DMS114 treated with DMSO at 0.1 percent for 48 hours (cell line): ENCODE results near the gene UPF3A.
"Not testable (repeated sequence)": the region's sequence is repeated elsewhere in the genome, so short reads cannot be mapped to it uniquely, and the experiment has no call there.

Experiments used
- DNase-seq: peaks from one replicate; lab custom pipeline; 2025; ENCODE audit not compliant: unreplicated experiment; lab: John Stamatoyannopoulos, UW

The UPF3A gene

DNA sequence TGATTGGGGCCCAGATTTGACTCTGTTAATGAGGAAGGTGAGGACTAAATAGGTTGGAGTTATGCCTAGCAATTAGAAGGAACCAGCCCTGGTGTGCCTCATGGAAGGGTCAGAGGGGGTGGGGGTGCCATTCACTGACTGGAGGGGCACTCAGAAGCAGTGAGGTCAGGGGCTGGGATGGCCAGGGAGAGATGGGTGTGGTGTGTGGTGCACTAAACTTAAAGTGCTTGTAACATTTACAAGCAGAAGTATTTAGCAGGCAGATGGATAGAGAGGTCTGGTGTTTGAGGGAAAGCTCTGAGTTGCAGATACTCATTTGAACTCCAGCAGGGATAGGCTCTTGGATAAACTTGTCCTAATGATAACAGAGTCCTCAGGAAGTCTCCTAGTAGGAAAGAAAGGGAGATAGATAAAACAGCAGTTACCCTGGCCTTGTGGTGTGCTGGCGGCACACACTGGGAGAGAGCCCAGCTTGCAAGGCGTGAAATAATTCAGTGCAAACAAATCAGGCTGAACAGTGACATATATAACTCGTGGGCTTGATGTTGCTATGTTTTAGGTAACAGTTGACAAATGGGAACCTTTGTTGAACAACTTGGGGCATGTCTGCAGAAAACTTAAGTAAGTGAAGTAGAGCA, 20.0 kb upstream of the UPF3A start:
- no peak for DNase-seq

DNA sequence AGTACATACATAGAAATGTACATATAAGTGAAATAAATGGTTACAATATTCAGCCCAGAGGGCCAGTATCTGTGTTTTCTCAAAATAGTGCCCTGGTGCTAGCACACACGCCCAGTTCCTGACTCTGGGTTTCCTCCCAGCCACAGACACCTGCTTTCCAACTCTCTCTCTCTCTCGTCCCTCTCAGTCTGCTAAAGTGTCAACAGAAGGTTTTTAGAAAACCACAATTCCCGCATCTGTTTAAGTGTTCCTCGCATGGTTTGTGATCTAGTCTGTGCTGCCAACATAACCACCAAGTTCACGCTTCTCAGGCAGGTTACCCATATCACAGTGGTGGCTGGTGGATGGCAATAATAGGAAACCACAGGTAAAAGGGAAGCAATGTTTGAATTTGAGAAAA, 17.8 kb upstream of the UPF3A start:
- DNase-seq, result no peak

DNA sequence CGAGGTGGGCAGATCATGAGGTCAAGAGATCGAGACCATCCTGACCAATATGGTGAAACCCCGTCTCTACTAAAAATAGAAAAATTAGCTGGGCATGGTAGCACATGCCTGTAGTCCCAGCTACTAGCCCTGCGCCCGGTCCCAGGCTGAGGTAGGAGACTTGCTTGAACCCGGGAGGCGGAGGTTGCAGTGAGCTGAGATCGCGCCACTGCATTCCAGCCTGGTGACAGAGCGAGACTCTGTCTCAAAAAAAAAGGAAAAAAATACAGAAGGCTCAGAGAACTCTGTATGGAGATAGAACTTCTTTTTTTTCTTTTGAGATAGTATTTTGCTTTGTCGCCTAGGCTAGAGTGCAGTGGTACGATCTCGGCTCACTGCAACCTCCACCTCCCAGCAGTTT, 17.1 kb upstream of the UPF3A start:
- not testable (repeated sequence) for DNase-seq

DNA sequence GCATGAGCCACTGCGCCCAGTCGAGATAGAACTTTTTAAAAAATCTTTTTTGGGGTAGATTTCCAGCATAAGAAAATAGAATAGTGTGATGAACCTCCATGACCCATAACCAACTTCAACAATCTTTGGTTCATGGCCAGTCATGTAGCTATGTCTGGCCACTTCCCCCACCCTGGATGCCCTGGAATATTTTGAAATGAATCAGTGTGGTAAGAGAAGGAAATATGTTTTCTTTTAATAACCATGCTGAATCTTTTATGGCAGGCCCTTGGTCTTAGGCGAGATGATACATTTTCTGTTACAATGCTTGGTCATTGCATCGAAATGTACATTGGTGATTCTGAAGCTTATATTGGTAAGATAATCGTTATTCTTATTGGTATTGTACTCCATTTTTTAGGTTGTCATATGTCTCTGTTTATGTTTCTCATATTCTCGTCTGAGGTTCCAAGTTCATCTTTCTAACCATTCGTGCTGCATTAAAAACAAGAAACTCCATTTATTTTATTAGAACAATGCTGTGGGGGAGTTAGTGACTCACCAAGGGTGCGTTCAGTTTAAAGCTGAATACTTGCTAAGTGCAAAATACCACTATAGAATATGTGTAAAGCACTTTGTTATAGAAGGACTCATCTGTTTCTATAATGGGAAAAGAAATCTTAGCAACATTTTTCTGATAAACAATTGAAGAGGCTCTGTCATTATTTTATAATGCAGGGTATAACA, 16.4 kb upstream of the UPF3A start:
- no peak for DNase-seq

DNA sequence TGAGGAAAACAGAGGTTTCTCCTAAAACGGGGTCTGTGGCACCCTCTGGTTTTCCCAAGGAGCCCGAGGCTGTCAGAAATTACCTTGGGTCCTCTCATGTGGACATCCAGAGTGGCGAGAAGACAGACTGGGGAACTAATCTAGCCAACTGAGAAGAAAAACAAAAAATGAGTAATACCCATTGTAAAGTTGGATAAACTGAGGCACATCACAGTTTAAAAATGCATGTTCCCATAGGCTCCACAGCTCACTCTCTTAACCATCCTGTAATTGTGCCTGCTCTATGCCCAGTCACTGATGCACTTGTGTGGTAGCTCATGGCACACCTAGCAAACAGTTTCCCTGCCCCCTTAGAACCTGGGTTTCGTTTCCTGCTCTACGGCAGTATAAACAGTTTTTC, 15.2 kb upstream of the UPF3A start:
- DNase-seq, result no peak

DNA sequence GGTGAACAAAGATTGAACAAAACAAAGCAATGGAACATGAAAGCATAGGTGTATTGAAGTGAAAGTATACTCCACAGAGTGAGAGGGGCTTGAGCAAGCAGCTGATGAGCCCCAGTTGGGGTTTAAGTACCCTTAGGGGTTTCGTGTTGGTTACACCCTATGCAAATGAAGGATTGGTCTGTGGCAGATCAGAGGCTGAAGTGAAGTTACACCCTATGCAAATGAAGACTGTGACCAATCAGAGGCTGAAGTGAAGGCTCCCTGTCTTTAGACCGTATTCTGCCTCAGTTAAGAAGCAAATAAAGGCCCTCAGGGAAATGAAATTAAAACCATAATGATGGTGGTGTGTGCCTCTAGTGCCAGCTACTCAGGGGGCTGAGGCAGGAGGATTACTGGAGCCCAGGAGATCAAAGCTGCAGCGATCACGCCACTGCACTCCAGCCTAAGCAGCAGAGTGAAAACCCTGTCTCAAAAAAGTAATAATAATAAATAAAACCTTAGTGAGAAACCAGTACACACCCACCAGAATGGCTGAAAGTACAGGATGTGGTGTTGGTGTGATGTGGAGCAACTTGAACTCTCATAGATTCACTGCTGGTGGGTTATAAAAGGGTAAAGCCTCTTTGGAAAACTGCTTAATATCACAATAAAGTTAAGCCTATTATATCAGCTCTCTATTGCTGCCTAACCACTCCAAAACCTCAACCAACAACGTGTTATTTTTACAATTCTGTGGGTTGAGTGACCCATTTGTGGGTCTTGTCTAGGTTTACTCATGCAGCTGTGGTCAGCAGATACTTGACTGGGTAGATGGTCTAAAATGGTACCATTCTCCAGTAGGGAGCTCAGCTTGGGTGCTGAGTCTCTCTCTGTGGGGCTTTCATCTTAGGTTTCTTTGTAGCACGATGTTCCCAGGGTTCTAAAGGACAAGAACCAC, 12.8 kb upstream of the UPF3A start:
- DNase-seq, result no peak

DNA sequence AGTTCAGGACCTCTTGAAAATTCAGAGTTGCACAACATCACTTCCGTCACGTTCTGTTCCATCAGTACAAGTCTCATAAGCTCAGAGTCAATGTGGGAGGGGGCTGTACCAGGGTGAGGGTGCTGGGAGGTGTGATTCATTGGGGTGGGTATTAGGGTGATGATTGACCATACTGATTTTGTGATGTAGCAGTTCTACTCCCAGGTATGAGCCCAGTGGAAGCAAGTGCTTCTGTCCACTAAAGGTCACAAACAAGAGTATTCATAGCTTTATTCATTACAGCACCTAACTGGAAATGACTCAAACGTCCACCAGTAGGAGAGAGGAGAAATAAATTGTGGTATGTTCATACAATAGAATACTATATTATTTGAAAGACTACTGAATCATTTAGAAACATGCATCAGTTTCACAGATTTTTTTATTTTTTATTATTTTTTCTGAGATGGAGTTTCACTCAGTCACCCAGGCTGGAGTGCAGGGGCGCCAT, 12.1 kb upstream of the UPF3A start:
- DNase-seq, result no peak

DNA sequence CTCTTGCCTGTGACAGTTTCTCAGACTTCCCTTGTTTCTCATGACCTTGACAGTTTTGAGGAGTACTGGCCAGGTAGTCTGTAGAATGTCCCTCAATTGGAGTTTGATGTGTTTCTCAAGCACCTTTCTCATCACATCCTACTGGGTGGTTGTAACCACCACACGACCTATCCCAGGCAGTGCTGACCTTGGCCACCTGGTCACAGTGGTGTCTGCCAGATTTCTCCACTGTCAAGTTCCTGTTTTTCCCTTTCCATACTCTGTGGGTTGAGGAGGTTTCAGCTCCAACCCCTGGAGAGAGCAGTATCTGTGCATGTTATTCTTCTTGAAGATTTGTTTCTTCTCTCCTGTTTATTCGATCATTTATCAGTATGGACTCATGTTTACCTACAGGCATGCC, 8.4 kb upstream of the UPF3A start:
- DNase-seq, result no peak

DNA sequence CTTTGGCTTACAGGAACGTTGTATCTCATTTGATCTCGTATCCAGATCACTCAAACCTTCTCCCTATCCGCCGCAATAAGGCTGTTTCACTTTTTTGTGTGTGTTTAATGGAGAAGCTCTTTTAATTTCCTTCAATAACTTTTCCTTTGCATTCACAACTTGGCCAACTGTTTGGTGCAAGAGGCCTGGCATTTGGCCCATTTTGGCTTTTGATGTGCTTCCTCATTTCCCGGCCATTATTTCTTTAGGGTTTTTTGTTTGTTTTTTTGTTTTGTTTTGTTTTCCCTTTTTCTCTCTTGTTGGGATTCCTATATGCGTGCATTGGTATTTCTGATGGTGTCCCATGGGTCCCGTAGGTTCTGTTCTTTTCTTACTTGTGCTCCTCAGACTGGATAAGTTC, 6.1 kb upstream of the UPF3A start:
- no peak for DNase-seq

DNA sequence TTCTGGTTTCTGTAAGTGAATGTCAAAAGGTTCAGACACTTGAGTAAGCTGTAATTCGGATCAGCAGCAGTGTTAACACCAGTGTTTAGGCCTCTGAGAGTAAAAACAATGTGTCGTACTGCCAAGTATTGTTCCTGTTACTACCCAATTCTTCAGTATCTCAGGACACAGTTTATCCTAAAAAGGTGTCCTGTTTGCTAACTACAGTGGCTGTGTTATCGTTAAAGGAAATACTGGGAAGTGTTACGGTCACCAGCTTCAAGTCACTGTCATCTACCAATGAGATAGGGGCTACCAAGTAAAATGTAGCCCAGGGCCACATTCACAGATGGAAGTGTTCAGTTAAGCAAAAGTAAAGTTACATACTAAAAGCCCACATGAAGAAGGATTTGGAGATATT, 2.3 kb upstream of the UPF3A start:
- no peak for DNase-seq

DNA sequence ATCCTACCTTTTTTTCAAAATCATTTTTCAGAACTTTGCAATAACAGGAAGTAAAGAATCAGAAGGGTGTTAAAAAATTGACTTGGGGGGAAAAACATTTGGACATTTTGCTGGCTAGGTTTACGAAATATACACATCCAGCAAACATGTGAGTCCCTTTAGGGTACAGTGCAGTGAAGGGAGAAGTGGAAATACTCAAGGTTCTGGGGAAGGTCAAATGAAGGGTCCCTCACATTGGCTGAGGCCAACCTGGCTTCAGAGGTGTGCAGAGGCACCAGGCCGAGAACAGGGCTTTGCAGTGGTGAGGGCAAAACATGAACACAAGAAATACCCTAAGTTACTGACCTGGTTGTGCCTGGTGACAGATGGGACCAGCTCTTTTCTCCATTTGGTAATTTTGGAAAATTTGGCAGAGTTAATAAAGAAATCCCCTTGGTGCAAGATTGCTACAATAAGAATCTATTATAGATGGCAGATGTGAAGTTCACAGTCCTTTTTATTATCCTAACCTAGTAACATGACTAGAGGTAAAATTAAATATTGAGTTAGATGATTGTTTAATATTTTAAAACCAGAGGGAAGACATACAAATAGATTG, 1.5 kb upstream of the UPF3A start:
- no peak for DNase-seq

DNA sequence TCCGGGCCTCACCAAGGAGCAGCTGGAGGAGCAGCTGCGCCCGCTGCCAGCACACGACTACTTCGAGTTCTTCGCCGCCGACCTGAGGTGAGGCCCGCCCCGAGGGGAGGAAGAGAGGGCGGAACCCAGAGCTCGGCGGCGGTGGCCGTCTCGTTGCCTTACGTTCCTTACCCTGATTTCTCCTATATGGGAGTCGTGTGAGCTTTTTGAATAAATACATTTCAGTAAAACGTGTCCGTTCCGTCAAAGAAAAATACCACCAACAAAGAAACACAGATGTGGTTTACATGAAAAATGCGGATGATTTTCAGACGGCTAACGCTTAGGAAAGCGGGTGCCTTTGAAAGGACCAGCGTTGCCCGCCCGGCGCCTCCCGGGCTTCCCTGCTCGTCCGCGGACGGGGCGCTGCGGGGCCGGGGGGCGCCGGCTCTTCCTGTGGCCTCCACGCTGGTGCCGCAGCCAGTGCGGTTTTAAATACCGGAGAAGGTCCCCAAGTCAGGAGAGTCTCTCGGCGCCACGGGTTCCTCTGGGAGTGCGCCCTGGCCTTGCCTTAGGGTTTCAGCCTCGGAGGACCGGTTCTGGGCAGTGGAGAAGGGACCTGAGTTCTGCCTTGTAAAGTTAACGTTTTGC, 755 bp downstream of the UPF3A start:
- peak; percentile 27 for DNase-seq

DNA sequence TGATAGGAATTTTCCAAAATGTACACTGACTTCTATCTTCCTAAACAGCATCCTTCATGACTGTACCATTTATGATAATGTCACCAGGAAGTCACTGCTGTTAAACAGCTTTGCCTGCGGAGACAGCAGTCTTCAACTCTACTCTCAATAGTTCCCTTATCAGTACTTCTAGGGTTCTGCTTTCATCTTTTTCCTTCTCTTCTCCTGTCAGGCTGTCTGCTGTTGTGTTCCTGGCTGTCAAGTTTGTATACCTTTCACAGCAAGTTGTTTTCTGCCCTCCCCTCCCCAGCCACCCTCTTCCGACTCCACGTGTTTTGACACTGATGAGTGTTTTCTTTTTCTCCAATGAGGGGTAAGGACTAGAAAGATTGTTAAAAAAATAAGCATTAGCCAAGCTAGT, 2.2 kb downstream of the UPF3A start:
- no peak for DNase-seq

DNA sequence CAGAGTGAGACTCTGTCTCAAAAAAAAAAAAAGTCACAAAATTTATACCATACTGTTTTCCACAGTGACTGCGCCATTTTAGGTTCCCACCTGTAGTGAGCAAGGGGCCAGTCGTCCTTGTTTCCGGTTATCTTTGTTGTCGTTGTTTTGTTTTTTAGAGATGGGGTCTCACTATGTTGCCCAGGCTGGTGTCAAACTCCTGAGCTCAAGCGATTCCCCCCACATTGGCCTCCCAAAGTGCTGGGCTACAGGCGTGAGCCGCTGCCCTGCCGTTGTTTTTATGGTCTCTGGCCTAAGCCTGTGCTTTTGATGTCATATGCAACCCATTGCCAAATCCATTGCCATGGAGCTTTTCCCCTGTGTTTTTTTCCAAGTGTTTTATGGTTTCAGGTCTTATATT, 3.3 kb downstream of the UPF3A start:
- no peak for DNase-seq

DNA sequence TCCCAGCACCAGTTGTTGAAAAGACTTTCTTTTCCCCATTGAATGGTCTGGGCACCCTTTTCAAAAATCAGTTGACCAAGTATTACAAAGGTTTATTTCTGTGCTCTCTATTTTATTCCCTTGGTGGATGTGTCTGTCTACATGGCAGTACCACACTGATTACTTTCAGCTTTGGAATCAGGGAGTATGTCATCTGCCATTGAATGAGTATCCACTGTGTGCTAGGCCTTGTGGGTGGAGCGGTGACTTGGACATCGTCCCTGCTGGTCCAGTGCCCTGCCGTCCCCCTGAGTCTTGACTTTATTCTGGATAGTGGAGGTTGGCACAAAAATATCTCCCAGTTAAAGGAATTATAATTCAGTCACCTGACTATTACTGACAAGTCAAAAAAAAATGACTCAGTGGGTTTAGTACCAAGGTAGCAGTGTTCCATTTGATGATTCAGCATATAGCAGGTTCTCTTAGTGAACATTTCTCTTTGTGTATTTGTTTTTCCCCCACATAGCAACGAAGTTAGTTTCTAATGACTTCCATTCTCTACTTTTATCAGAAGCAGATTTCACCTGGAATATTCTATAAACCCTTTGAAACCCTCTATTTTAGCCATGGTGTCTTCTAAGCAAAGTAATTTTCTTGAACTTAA, 3.9 kb downstream of the UPF3A start:
- DNase-seq, result no peak

DNA sequence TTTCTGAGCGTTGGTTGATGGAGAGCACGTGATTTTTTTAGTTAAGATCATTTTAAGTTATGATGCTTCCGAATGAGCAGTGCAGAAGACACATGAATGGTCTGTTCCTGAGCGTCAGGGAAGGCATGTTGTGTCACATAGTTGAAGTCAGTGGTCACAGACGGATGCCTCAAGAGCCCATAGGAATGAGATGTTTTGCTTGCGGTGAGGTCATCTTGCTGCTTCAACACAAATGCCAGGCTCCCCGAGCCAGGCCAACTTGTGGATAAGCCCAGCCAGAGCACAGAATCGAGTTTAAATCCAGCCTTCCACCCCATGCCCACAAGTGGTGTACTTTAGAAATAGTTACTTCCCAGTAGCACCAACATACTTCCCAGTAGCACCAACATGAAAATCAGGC, 5.4 kb downstream of the UPF3A start:
- DNase-seq, result no peak

DNA sequence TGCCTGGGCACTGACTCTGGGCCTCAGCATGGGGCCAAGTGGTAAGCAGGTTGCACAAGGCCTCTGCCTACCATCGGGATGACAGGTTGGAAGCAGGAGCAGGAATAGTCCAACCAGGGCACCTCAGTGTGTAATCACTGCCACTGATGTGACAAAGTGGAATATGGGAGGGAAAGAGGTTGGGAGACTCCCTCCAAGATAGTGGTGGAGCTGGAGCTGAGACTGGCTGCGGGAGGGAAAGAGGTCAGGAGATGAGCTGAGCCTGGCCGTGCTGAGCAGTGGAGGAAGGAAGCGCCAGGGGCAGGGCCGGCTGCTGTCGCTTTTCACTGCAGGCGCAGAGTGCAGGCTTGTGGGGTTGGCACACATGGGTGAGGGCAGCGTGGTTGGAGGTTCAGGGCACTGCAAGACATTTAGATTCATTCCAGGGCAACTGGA, 6.8 kb downstream of the UPF3A start:
- no peak for DNase-seq

DNA sequence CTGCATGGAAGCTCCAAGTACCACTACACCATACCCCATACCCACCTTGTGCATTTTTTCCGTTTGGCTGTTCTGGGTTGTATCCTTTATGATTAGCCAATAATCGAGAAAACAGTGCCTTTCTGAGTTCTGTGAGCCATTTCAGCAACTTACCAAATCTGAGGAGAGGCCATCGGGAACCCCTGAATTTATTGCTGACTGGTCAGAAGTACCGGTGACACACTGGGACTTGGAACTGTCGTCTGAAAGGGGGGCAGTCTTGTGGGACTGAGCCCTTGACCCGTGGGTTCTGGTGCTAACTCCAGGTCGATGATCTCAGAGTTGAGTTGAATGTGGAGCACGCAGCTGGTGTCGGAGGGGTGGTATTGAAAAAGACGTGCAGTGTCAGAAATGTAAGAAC, 15.0 kb downstream of the UPF3A start:
- no peak for DNase-seq

DNA sequence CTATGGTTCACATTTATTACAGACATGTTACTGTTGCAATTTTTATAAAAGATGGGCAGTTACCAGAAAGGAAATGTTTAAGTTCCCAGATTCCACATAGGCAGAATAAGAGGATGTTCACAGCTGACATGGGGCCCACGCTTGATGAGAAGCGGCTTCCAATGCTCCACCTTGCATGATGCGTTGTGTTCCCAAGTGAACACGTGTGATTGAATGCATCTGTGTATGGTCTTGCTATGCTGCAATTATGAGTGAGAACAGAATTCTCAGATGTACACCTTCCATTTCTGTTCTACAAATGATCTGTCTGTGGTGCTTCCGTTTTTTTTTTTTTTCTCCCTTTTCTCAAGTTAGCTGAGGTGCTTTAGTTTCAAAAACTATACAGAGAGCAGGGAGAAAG, 15.5 kb downstream of the UPF3A start:
- no peak for DNase-seq

DNA sequence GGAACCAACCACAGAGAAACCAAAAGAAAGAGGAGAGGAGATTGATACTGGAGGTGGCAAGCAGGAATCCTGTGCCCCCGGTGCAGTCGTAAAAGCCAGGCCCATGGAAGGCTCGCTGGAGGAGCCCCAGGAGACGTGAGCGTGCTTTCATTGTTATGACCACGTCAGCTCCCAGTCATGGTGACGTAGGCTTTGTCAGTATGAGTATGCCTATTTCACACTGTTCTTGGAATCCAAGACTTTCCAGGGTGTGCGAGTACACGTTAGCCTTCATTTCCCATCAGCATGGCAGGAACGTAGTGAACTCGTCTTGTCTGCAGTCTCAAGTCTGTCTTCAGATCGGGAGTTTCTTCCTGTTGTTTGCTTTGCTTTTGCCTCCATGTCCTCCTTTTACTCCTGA, 17.5 kb downstream of the UPF3A start:
- DNase-seq, result no peak
